Ascending aorta (tissue), 2 donors: ENCODE data around the gene PCSK9. TPM values are rescaled to one million over a fixed set of nuclear protein-coding genes. Genes with fewer than 3 reads are reported as not detected.

ENCODE experiments used
- DNase-seq, 2 donors: peaks; one replicate each; pipeline ENCODE4 v3.0.0-alpha.2; 2019; ENCODE audit warnings: low spot score in 2 of 2
- H3K27ac ChIP-seq, 2 donors: fragments of 200-600 bp; sonication (generic); one replicate each; pipeline ENCODE4 v1.5.1; 2016 to 2017; ENCODE audit warnings: mild to moderate bottlenecking in 1 of 2
- H3K27me3 ChIP-seq: fragments of 200-600 bp; sonication (generic); one replicate; pipeline ENCODE4 v1.5.1; 2017
- H3K36me3 ChIP-seq, 2 donors: fragments of 200-600 bp; sonication (generic); one replicate each; pipeline ENCODE4 v1.5.1; 2016
- H3K4me1 ChIP-seq, 2 donors: fragments of 200-600 bp; sonication (generic); one replicate each; pipeline ENCODE4 v1.5.1; 2016 to 2017; ENCODE audit warnings: mild to moderate bottlenecking in 1 of 2
- H3K4me3 ChIP-seq, 2 donors: fragments of 200-600 bp; sonication (generic); one replicate each; pipeline ENCODE4 v1.5.1; 2016 to 2017; ENCODE audit warnings: mild to moderate bottlenecking in 1 of 2
- H3K9me3 ChIP-seq, 2 donors: fragments of 200-600 bp; sonication (generic); one replicate each; pipeline ENCODE4 v1.5.1; 2016
- intact Hi-C: fragments of 100-400 bp; cut with DNase I; formaldehyde crosslinking; loops from one replicate; pipeline ENCODE4 v1.15.1; 2023
- total RNA-seq: library from RNA; depleted of rRNA; stranded (reverse); fragments of >200 nt; gene quantifications from one replicate; pipeline ENCODE4 v1.1.0, GENCODE V29; 2016
- TF ChIP-seq, protein P1 (sequence below), 3 experiments: fragments of 200-600 bp in 2 of 3; fragments of 450-650 bp in 1 of 3; sonication (generic) in 2 of 3; IDR thresholded peaks; one replicate each; pipeline ENCODE4 v1.5.1; 2016 to 2019; ENCODE audit warnings: antibody characterized with exemption in 3 of 3, mild to moderate bottlenecking in 1 of 3, moderate library complexity in 1 of 3

PCSK9 gene
- total RNA-seq, 1 donor from 2014 or later, result not detected

- Histone ChIP-seq H3K27ac (peak overlapping the region; percentile 59 to 70), H3K27me3 (no peaks in the 10 kb centered on the region), H3K36me3 (peaks cover 0 to 15% of the 10 kb centered on the region in 2 donors), H3K4me3 (no peak overlapping the region), H3K4me1 (peaks cover 0 to 14% of the 10 kb centered on the region in 2 donors), H3K9me3 (no peaks in the 10 kb centered on the region)
- no peak for DNase-seq
- intact Hi-C loops, result no loop called here
- TF ChIP-seq, protein P1, sequence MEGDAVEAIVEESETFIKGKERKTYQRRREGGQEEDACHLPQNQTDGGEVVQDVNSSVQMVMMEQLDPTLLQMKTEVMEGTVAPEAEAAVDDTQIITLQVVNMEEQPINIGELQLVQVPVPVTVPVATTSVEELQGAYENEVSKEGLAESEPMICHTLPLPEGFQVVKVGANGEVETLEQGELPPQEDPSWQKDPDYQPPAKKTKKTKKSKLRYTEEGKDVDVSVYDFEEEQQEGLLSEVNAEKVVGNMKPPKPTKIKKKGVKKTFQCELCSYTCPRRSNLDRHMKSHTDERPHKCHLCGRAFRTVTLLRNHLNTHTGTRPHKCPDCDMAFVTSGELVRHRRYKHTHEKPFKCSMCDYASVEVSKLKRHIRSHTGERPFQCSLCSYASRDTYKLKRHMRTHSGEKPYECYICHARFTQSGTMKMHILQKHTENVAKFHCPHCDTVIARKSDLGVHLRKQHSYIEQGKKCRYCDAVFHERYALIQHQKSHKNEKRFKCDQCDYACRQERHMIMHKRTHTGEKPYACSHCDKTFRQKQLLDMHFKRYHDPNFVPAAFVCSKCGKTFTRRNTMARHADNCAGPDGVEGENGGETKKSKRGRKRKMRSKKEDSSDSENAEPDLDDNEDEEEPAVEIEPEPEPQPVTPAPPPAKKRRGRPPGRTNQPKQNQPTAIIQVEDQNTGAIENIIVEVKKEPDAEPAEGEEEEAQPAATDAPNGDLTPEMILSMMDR (IDR thresholded peaks at IDR 0.05), result no peak
Observed at GRCh38 chr1:55062801-55063576, 23.6 kb downstream of the PCSK9 start.

- Histone ChIP-seq H3K36me3 (peaks cover 5 to 20% of the 10 kb centered on the region in 2 donors), H3K27me3 (no peaks in the 10 kb centered on the region), H3K9me3 (no peaks in the 10 kb centered on the region), H3K27ac (peak overlapping the region; percentile 56 to 57), H3K4me3 (no peak overlapping the region), H3K4me1 (peaks cover 0 to 14% of the 10 kb centered on the region in 2 donors)
- intact Hi-C loops, result no loop called here
- TF ChIP-seq, protein P1 (IDR thresholded peaks at IDR 0.05), result no peak
- no peak for DNase-seq
Observed at GRCh38 chr1:55063577-55063942, 24.2 kb downstream of the PCSK9 start.

DNA sequence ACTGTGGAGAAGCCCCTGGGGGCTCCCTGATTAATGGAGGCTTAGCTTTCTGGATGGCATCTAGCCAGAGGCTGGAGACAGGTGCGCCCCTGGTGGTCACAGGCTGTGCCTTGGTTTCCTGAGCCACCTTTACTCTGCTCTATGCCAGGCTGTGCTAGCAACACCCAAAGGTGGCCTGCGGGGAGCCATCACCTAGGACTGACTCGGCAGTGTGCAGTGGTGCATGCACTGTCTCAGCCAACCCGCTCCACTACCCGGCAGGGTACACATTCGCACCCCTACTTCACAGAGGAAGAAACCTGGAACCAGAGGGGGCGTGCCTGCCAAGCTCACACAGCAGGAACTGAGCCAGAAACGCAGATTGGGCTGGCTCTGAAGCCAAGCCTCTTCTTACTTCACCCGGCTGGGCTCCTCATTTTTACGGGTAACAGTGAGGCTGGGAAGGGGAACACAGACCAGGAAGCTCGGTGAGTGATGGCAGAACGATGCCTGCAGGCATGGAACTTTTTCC lies 24.8 kb downstream of the PCSK9 start:
- H3K27ac ChIP-seq, result peak overlapping the region; percentile 56 to 57
- TF ChIP-seq, protein P1 (IDR thresholded peaks at IDR 0.05), result no peak
- no peak overlapping the region for H3K4me3 ChIP-seq
- intact Hi-C loops, result no loop called here
- H3K36me3 ChIP-seq, result peaks cover 10 to 26% of the 10 kb centered on the region in 2 donors
- no peaks in the 10 kb centered on the region for H3K27me3 ChIP-seq
- no peak for DNase-seq
- peaks cover 0 to 14% of the 10 kb centered on the region in 2 donors for H3K4me1 ChIP-seq
- no peaks in the 10 kb centered on the region for H3K9me3 ChIP-seq

GRCh38 chr1:55064861-55065263 lies 25.5 kb downstream of the PCSK9 start:
- Histone ChIP-seq H3K27ac (peak overlapping the region; percentile 56 to 57), H3K27me3 (no peaks in the 10 kb centered on the region), H3K4me3 (no peak overlapping the region), H3K36me3 (peaks cover 10 to 33% of the 10 kb centered on the region in 2 donors), H3K9me3 (no peaks in the 10 kb centered on the region), H3K4me1 (peaks cover 0 to 14% of the 10 kb centered on the region in 2 donors)
- TF ChIP-seq, protein P1 (IDR thresholded peaks at IDR 0.05), result no peak
- intact Hi-C loops, result no loop called here
- no peak for DNase-seq

- no peak overlapping the region for H3K4me3 ChIP-seq
- peaks cover 0 to 14% of the 10 kb centered on the region in 2 donors for H3K4me1 ChIP-seq
- no peaks in the 10 kb centered on the region for H3K27me3 ChIP-seq
- DNase-seq, result no peak
- intact Hi-C loops, result no loop called here
- no peaks in the 10 kb centered on the region for H3K9me3 ChIP-seq
- TF ChIP-seq, protein P1 (IDR thresholded peaks at IDR 0.05), result no peak
- peak overlapping the region; percentile 56 to 57 for H3K27ac ChIP-seq
- peaks cover 18 to 41% of the 10 kb centered on the region in 2 donors for H3K36me3 ChIP-seq
Observed at GRCh38 chr1:55065648-55066047, 26.3 kb downstream of the PCSK9 start.
